ENCODE data around the gene ATP6V0C. TPM values are rescaled to one million over a fixed set of nuclear protein-coding genes. Genes with fewer than 3 reads are reported as not detected.
"Not testable (repeated sequence)": the region's sequence is repeated elsewhere in the genome, so short reads cannot be mapped to it uniquely, and the experiment has no call there.

Gene ATP6V0C
- total RNA-seq, 1 donor from 2014 or later: 94.4 TPM

- intact Hi-C loops (cut with micrococcal nuclease): loop anchor here (1.0 kb wide), 1 partner anchor 16 kb away; no protein-coding TSS in a partner anchor
These were observed 38.8 kb upstream of the ATP6V0C start, which contains the start of gene TBC1D24 for GRCh38 chr16:2474877-2475412. Gene TBC1D24 (plus strand): TSS chr16:2475127. CDS start chr16:2496149, 21,022 bp downstream.

GRCh38 chr16:2475413-2476344 is 38.1 kb upstream of the ATP6V0C start:
- intact Hi-C loops (cut with micrococcal nuclease): no loop called here

GRCh38 chr16:2476345-2476720 is 37.4 kb upstream of the ATP6V0C start:
- intact Hi-C loops (cut with micrococcal nuclease): no loop called here

- intact Hi-C loops (cut with micrococcal nuclease): no loop called here
These were observed 37.0 kb upstream of the ATP6V0C start for GRCh38 chr16:2476741-2477140.

GRCh38 chr16:2477327-2477726 is 36.4 kb upstream of the ATP6V0C start:
- intact Hi-C loops (cut with micrococcal nuclease): no loop called here

- intact Hi-C loops (cut with micrococcal nuclease): no loop called here
These were observed 35.5 kb upstream of the ATP6V0C start for GRCh38 chr16:2478279-2478678.

GRCh38 chr16:2479996-2480395 is 33.8 kb upstream of the ATP6V0C start:
- intact Hi-C loops (cut with micrococcal nuclease): not testable (repeated sequence)

GRCh38 chr16:2480948-2481347 is 32.8 kb upstream of the ATP6V0C start:
- intact Hi-C loops (cut with micrococcal nuclease): no loop called here

GRCh38 chr16:2481676-2482075 is 32.1 kb upstream of the ATP6V0C start:
- intact Hi-C loops (cut with micrococcal nuclease): no loop called here

GRCh38 chr16:2482249-2482648 is 31.5 kb upstream of the ATP6V0C start:
- intact Hi-C loops (cut with micrococcal nuclease): no loop called here

GRCh38 chr16:2482708-2483534 is 30.8 kb upstream of the ATP6V0C start:
- intact Hi-C loops (cut with micrococcal nuclease): no loop called here

- intact Hi-C loops (cut with micrococcal nuclease): no loop called here
These were observed 29.5 kb upstream of the ATP6V0C start for GRCh38 chr16:2483939-2484897.

- intact Hi-C loops (cut with micrococcal nuclease): no loop called here
These were observed 28.7 kb upstream of the ATP6V0C start for GRCh38 chr16:2484898-2485508.

- intact Hi-C loops (cut with micrococcal nuclease): no loop called here
These were observed 27.8 kb upstream of the ATP6V0C start for GRCh38 chr16:2485811-2486507.

- intact Hi-C loops (cut with micrococcal nuclease): no loop called here
These were observed 26.9 kb upstream of the ATP6V0C start for GRCh38 chr16:2486645-2487516.

- intact Hi-C loops (cut with micrococcal nuclease): no loop called here
These were observed 26.3 kb upstream of the ATP6V0C start for GRCh38 chr16:2487517-2487842.

GRCh38 chr16:2487903-2488531 is 25.7 kb upstream of the ATP6V0C start:
- intact Hi-C loops (cut with micrococcal nuclease): no loop called here

- intact Hi-C loops (cut with micrococcal nuclease): no loop called here
These were observed 24.2 kb upstream of the ATP6V0C start for GRCh38 chr16:2489581-2489980.
